ENCODE measurements around the gene SMG7. TPM values are rescaled to one million over a fixed set of nuclear protein-coding genes. Genes with fewer than 3 reads are reported as not detected.

The SMG7 gene
- total and polyA plus RNA-seq, 10 of the 15 experiments (the other 5 are each of a cell fraction or from before 2014, with no cell fraction given): 9.5 to 65.4 (median 42.7) TPM

GRCh38 chr1:183571678-183572268 lies 99.5 kb downstream of the SMG7 start:
- RAD21 ChIA-PET (ENCODE audit: unreplicated experiment): no interaction called here
- intact Hi-C loops (cut with micrococcal nuclease; ENCODE audit: unreplicated experiment): no loop called here
- Histone ChIP-seq H3K27me3 (replicated peaks in 1 of 2; ENCODE audit: control insufficient read depth in 2 of 2, insufficient read depth in 2 of 2, low read length in 1 of 2) (no peaks in the 10 kb centered on the region), H3K79me2 (ENCODE audit: control insufficient read depth, insufficient read depth, low read length) (no peaks in the 10 kb centered on the region), H3K27ac (ENCODE audit: control insufficient read depth, insufficient read depth) (no peak overlapping the region), H3K9ac (ENCODE audit: control insufficient read depth, insufficient read depth, low read length) (no peak overlapping the region), H2AFZ (ENCODE audit: control insufficient read depth, low read depth, low read length) (no peak overlapping the region), H3K9me3 (replicated peaks; ENCODE audit: control insufficient read depth, insufficient read depth, low read length) (no peaks in the 10 kb centered on the region), H3K4me3 (no peak overlapping the region), H4K20me1 (ENCODE audit: control insufficient read depth, insufficient read depth) (no peaks in the 10 kb centered on the region), H3K4me1 (ENCODE audit: control insufficient read depth, insufficient read depth, low read length) (peaks cover 9% of the 10 kb centered on the region), H3K36me3 (ENCODE audit: control insufficient read depth in 2 of 2, insufficient read depth in 2 of 2, low read length in 1 of 2) (peaks cover 0 to 36% of the 10 kb centered on the region in 2 experiments; a peak in 2 of 4 replicates), H3K4me2 (ENCODE audit: control insufficient read depth, insufficient read depth) (no peak overlapping the region)
- DNase-seq (ENCODE audit: low read depth, low spot score) (no peak), FAIRE-seq (no peak), ATAC-seq (no peak)
- 100% methylated on average over 4 of the region's 4 CpGs for WGBS (ENCODE audit: insufficient coverage, insufficient replicate concordance, low lambda C conversion rate, missing lambda C conversion rate)
- no peak for TF ChIP-seq GATAD2B (conservative IDR thresholded peaks at IDR 0.05; ENCODE audit: low read depth)
- no peak for TF ChIP-seq ESRRA (IDR thresholded peaks at IDR 0.05; ENCODE audit: low read length)
- no peak for TF ChIP-seq JUND (IDR thresholded peaks at IDR 0.05; ENCODE audit: low read depth, low read length)
- no peak for TF ChIP-seq POU2F2 (IDR thresholded peaks at IDR 0.05; ENCODE audit: borderline replicate concordance, low read depth, low read length)
- no peak for TF ChIP-seq TAF1 (IDR thresholded peaks at IDR 0.05; ENCODE audit: borderline replicate concordance, low read depth, low read length)
- TF ChIP-seq RELB (IDR thresholded peaks at IDR 0.05; ENCODE audit: low read depth): no peak
- no peak for TF ChIP-seq STAT1 (conservative IDR thresholded peaks at IDR 0.05)
- TF ChIP-seq RUNX3 (IDR thresholded peaks at IDR 0.05; ENCODE audit: low read length): no peak
- TF ChIP-seq CBX3 (IDR thresholded peaks at IDR 0.05; ENCODE audit: borderline replicate concordance, low read depth): no peak
- TF ChIP-seq NBN (IDR thresholded peaks at IDR 0.05): no peak
- no peak for TF ChIP-seq SUPT20H (IDR thresholded peaks at IDR 0.05; ENCODE audit: borderline replicate concordance, control insufficient read depth, low read depth, low read length)
- no peak for TF ChIP-seq E4F1 (IDR thresholded peaks at IDR 0.05; ENCODE audit: borderline replicate concordance, partially characterized antibody)
- TF ChIP-seq YY1 (IDR thresholded peaks at IDR 0.05; ENCODE audit: low read depth, low read length): no peak
- TF ChIP-seq NR2C1 (IDR thresholded peaks at IDR 0.05): no peak
- TF ChIP-seq HSF1 (IDR thresholded peaks at IDR 0.05; ENCODE audit: low read depth, low read length): no peak
- no peak for TF ChIP-seq RB1 (IDR thresholded peaks at IDR 0.05; ENCODE audit: borderline replicate concordance)
- POLR2A ChIA-PET: interaction anchor here (0.7 to 0.9 kb wide), 2 partner anchors 49 to 74 kb away, joined by 3 to 5 read pairs; no protein-coding TSS in a partner anchor
- SMC1A ChIA-PET (ENCODE audit: uncharacterized antibody, unreplicated experiment): interaction anchor here (0.7 to 1.3 kb wide), 3 partner anchors 34 to 57 kb away, joined by 3 to 4 read pairs (median 4); no protein-coding TSS in a partner anchor
- no TSS peak for BruUV-seq (replicated peaks)
- in situ Hi-C loops (cut with MboI): no loop called here
- CTCF ChIA-PET: interaction anchor here (0.9 to 1.4 kb wide), 3 partner anchors 37 to 103 kb away, joined by 3 read pairs; no protein-coding TSS in a partner anchor

Measured in GM12878 (cell line).